Astrocyte (in vitro differentiated cells and primary cell): ENCODE measurements around the gene RTN1.

Experiments used
- CTCF ChIP-seq: IDR thresholded peaks from 2 replicates; pipeline ENCODE4 v1.5.1; 2011; ENCODE audit warnings: low read depth, mild to moderate bottlenecking, inconsistent platforms, low read length, moderate library complexity; ENCODE audit not compliant: insufficient read depth
- EZH2 ChIP-seq: IDR thresholded peaks from 2 replicates; pipeline ENCODE4 v1.6.1; 2012; ENCODE audit warnings: mild to moderate bottlenecking, low read length, inconsistent platforms; ENCODE audit not compliant: insufficient read depth

GRCh38 chr14:59675394-59675793 is 195.2 kb downstream of the RTN1 start:
- no peak for TF ChIP-seq CTCF
- TF ChIP-seq EZH2, result no peak
